ENCODE measurements around the gene KRTAP10-2. TPM values are rescaled to one million over a fixed set of nuclear protein-coding genes. Genes with fewer than 3 reads are reported as not detected.

The KRTAP10-2 gene
- polyA plus RNA-seq, 3 donors = not detected

Other genes starting within 250 kb of the KRTAP10-2 start
- gene CFAP410, start 212.1 kb downstream of the KRTAP10-2 start, polyA plus RNA-seq (ENCODE audit: insufficient read length in 3 of 3) = 10 to 100 TPM; 32.6 to 37.0 (median 33.0) TPM
- gene TRPM2, start 197.9 kb downstream of the KRTAP10-2 start, polyA plus RNA-seq (ENCODE audit: insufficient read length in 3 of 3) = 1 to 10 TPM in 2 of 3 donors, under 1 TPM in 1; 0.98 to 1.3 (median 1.2) TPM
- gene LRRC3, start 96.0 kb downstream of the KRTAP10-2 start, polyA plus RNA-seq (ENCODE audit: insufficient read length in 3 of 3) = 1 to 10 TPM; 4.6 to 5.6 (median 5.2) TPM
- not detected for gene KRTAP10-1, start 11.3 kb downstream of the KRTAP10-2 start, polyA plus RNA-seq (ENCODE audit: insufficient read length in 3 of 3)
- gene KRTAP10-3, start 7.3 kb upstream of the KRTAP10-2 start, polyA plus RNA-seq (ENCODE audit: insufficient read length in 3 of 3) = not detected
- not detected for gene KRTAP10-4, start 22.2 kb upstream of the KRTAP10-2 start, polyA plus RNA-seq (ENCODE audit: insufficient read length in 3 of 3)
- gene KRTAP10-5, start 29.1 kb upstream of the KRTAP10-2 start, polyA plus RNA-seq (ENCODE audit: insufficient read length in 3 of 3) = not detected
- not detected for gene KRTAP10-6, start 41.0 kb upstream of the KRTAP10-2 start, polyA plus RNA-seq (ENCODE audit: insufficient read length in 3 of 3)
- gene KRTAP10-7, start 49.1 kb upstream of the KRTAP10-2 start, polyA plus RNA-seq (ENCODE audit: insufficient read length in 3 of 3) = not detected
- gene KRTAP10-8, start 60.6 kb upstream of the KRTAP10-2 start, polyA plus RNA-seq (ENCODE audit: insufficient read length in 3 of 3) = not detected
- not detected for gene KRTAP10-9, start 75.6 kb upstream of the KRTAP10-2 start, polyA plus RNA-seq (ENCODE audit: insufficient read length in 3 of 3)
- not detected for gene KRTAP10-10, start 85.9 kb upstream of the KRTAP10-2 start, polyA plus RNA-seq (ENCODE audit: insufficient read length in 3 of 3)
- not detected for gene KRTAP10-11, start 94.9 kb upstream of the KRTAP10-2 start, polyA plus RNA-seq (ENCODE audit: insufficient read length in 3 of 3)
- gene KRTAP12-4, start 103.2 kb upstream of the KRTAP10-2 start, polyA plus RNA-seq (ENCODE audit: insufficient read length in 3 of 3) = not detected
- not detected for gene KRTAP12-3, start 106.4 kb upstream of the KRTAP10-2 start, polyA plus RNA-seq (ENCODE audit: insufficient read length in 3 of 3)
- gene KRTAP12-2, start 115.4 kb upstream of the KRTAP10-2 start, polyA plus RNA-seq (ENCODE audit: insufficient read length in 3 of 3) = not detected
- not detected for gene KRTAP12-1, start 130.7 kb upstream of the KRTAP10-2 start, polyA plus RNA-seq (ENCODE audit: insufficient read length in 3 of 3)
- gene KRTAP10-12, start 145.7 kb upstream of the KRTAP10-2 start, polyA plus RNA-seq (ENCODE audit: insufficient read length in 3 of 3) = not detected
- gene TSPEAR, start 160.1 kb upstream of the KRTAP10-2 start, polyA plus RNA-seq (ENCODE audit: insufficient read length in 3 of 3) = 1 to 10 TPM in 2 of 3 donors, under 1 TPM in 1; 0.95 to 1.1 (median 1.0) TPM

Measured in renal pelvis (tissue), 3 donors.